ENCODE results near the gene SNX14. TPM values are rescaled to one million over a fixed set of nuclear protein-coding genes. Genes with fewer than 3 reads are reported as not detected.

SNX14 gene
- total and polyA plus RNA-seq, 2 of the 8 experiments (the other 6 are each of a cell fraction or from before 2014, with no cell fraction given), result 11.9 to 24.2 TPM

- no peaks in the 10 kb centered on the region for H3K36me3 ChIP-seq (ENCODE audit: control insufficient read depth in 2 of 4, insufficient read depth in 4 of 4, low read length in 3 of 4)
- H2BK12ac ChIP-seq (ENCODE audit: low read depth, low read length), result no peak overlapping the region
- H3K4ac ChIP-seq (replicated peaks; ENCODE audit: insufficient read length, low read depth, low read length), result no peak overlapping the region
- ChIA-PET POLR2A (ENCODE audit: partially characterized antibody) (interaction anchor here (0.6 to 5.7 kb wide), 8 partner anchors 10 to 83 kb away, joined by 3 to 57 read pairs (median 18); partner anchors contain the start of gene SYNCRIP), CTCF (ENCODE audit: partially characterized antibody) (no interaction called here)
- H4K91ac ChIP-seq (replicated peaks; ENCODE audit: insufficient read length, low read length), result no peak overlapping the region
- H3K14ac ChIP-seq (ENCODE audit: insufficient read length), result no peak overlapping the region
- H4K20me1 ChIP-seq (replicated peaks in 1 of 2; ENCODE audit: control insufficient read depth in 1 of 2, insufficient read depth in 2 of 2, low read length in 2 of 2), result no peaks in the 10 kb centered on the region
- H3K23me2 ChIP-seq (ENCODE audit: low read depth, low read length), result peaks cover 5% of the 10 kb centered on the region
- H3K9ac ChIP-seq (replicated peaks in 1 of 4; ENCODE audit: extremely low read depth in 1 of 4, low read depth in 3 of 4, low read length in 3 of 4), result peak overlapping the region in 3 of 4 experiments; percentile 52 to 68 (median 58); a peak in 5 of 7 replicates
- H2AK5ac ChIP-seq (ENCODE audit: low read depth, low read length), result no peak overlapping the region
- DNase-seq (ENCODE audit: low read depth in 1 of 2, low spot score in 2 of 2) (no peak), FAIRE-seq (no peak)
- 4% methylated on average over 34 of the region's 35 CpGs; no CpG with 5 or more reads in 1 of the 2 experiments for WGBS, 2 experiments (ENCODE audit: extremely low coverage in 1 of 2, insufficient coverage in 1 of 2, insufficient read length in 1 of 2, insufficient replicate concordance in 2 of 2, low coverage in 1 of 2, low lambda C conversion rate in 2 of 2, missing lambda C conversion rate in 1 of 2)
- no peaks in the 10 kb centered on the region for H3K4me1 ChIP-seq (replicated peaks in 1 of 4; ENCODE audit: control insufficient read depth in 3 of 4, insufficient read depth in 4 of 4, low read length in 3 of 4)
- H3K23ac ChIP-seq (ENCODE audit: insufficient read length), result no peak overlapping the region
- H2BK15ac ChIP-seq (ENCODE audit: low read length), result no peak overlapping the region
- peak overlapping the region; percentile 77 to 87 (median 81) for H3K4me3 ChIP-seq (ENCODE audit: extremely low read depth in 1 of 4, insufficient read depth in 2 of 4, low read depth in 3 of 4, low read length in 4 of 4)
- H4K5ac ChIP-seq (ENCODE audit: insufficient read length, low read depth, low read length), result no peak overlapping the region
- H3K18ac ChIP-seq (ENCODE audit: extremely low read depth, low read length), result peak overlapping the region; percentile 40; the same call in 1 of the 2 replicates
- no peak for TF ChIP-seq GABPA (IDR thresholded peaks at IDR 0.05; ENCODE audit: borderline replicate concordance, insufficient read depth, low read length)
- 0 out of 2 replicates have a peak, but pooled peaks have one; percentile 39 for TF ChIP-seq RBBP5 (IDR thresholded peaks at IDR 0.05; ENCODE audit: borderline replicate concordance, low read depth, low read length)
- TF ChIP-seq SUZ12 (IDR thresholded peaks at IDR 0.05; ENCODE audit: low read length), result 0 out of 2 replicates have a peak, but pooled peaks have one; percentile 22
- TF ChIP-seq MAX (IDR thresholded peaks at IDR 0.05), result 0 out of 2 replicates have a peak, but pooled peaks have one; percentile 1
- peak; percentile 89 for TF ChIP-seq KDM4A (IDR thresholded peaks at IDR 0.05; ENCODE audit: low read depth, low read length, severe bottlenecking)
- no peak for TF ChIP-seq EZH2 (IDR thresholded peaks at IDR 0.05; ENCODE audit: low read depth, low read length, severe bottlenecking)
- 0 out of 2 replicates have a peak, but pooled peaks have one; percentile 22 for TF ChIP-seq KDM1A (IDR thresholded peaks at IDR 0.05; ENCODE audit: borderline replicate concordance, low read length)
- 0 out of 2 replicates have a peak, but pooled peaks have one; percentile 59 for TF ChIP-seq BACH1 (IDR thresholded peaks at IDR 0.05; ENCODE audit: low read length)
- TF ChIP-seq ASH2L (IDR thresholded peaks at IDR 0.05; ENCODE audit: low read length), result peak; percentile 84
- H3K79me2 ChIP-seq (ENCODE audit: control insufficient read depth in 1 of 2, insufficient read depth in 2 of 2, low read length in 2 of 2), result peaks cover 0 to 20% of the 10 kb centered on the region in 2 experiments; a peak in 2 of 4 replicates
- no peak overlapping the region for H3K27ac ChIP-seq (ENCODE audit: low read depth, low read length)
- no peak overlapping the region for H2BK120ac ChIP-seq (replicated peaks; ENCODE audit: low read depth, low read length)
- peak overlapping the region; percentile 60; the same call in 1 of the 2 replicates for H2AFZ ChIP-seq (ENCODE audit: low read length)
- no peak overlapping the region for H2BK20ac ChIP-seq (ENCODE audit: low read length)
- H3K56ac ChIP-seq (replicated peaks; ENCODE audit: insufficient read length, low read depth, low read length), result peak overlapping the region; percentile 32
- peak overlapping the region; percentile 78 to 91 for H3K4me2 ChIP-seq (ENCODE audit: insufficient read depth in 1 of 2, low read depth in 2 of 2, low read length in 2 of 2)
- H2BK5ac ChIP-seq (ENCODE audit: low read depth, low read length), result peak overlapping the region; percentile 36; the same call in 1 of the 2 replicates
- no peaks in the 10 kb centered on the region; a peak in 1 of 4 replicates for H3K9me3 ChIP-seq (ENCODE audit: insufficient read depth in 2 of 2, low read depth in 1 of 2, low read length in 1 of 2)
- peak overlapping the region; percentile 95; the same call in 1 of the 2 replicates for H4K8ac ChIP-seq (ENCODE audit: extremely low read depth, insufficient read depth, low read length)
- no peaks in the 10 kb centered on the region; a peak in 2 of 7 replicates for H3K27me3 ChIP-seq (replicated peaks in 1 of 4; ENCODE audit: control insufficient read depth in 3 of 4, extremely low read depth in 1 of 4, insufficient read depth in 3 of 4, low read length in 3 of 4)
- no peaks in the 10 kb centered on the region for H3K79me1 ChIP-seq (ENCODE audit: low read depth, low read length)
Observed at GRCh38 chr6:85594197-85594930, 706 bp upstream of the SNX14 start.

Data from H1 (cell line).